Measurements from ENCODE around the gene YIPF1.

DNA sequence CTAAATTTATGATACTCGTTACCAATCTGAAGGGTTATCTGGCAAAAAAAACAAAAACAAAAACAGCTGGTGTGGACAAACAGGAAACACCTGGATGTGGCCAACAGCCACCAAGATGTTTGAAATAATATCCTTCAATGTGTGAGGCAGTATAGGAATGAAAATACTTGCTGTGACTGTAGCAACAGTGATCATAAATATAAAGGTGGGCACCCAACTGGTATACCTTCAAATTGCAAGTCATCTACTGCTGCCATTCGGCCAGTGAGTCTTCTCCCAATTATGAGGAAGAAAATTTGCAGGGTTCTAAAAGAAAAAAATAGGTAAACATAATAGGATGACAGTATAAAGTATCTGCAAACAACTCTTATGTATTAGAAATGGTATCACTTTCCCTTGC lies 916 bp downstream of the YIPF1 start:
- TF ChIP-seq CTCF (conservative IDR thresholded peaks at IDR 0.05; ENCODE audit: low read depth, low read length) (no peak), EZH2phosphoT487 (IDR thresholded peaks at IDR 0.05; ENCODE audit: borderline replicate concordance, low read length) (no peak), EZH2 (IDR thresholded peaks at IDR 0.05; ENCODE audit: low read length, unreplicated experiment) (no peak)

Data from PC-3 (cell line).